Right atrium auricular region (tissue), 2 donors: Measurements from ENCODE around the gene PLD1. TPM values are rescaled to one million over a fixed set of nuclear protein-coding genes. Genes with fewer than 3 reads are reported as not detected.
A peak's percentile ranks its signal among the peaks of the same experiment; 100 is the strongest.

ENCODE experiments used
- DNase-seq: peaks from one replicate; pipeline ENCODE4 v3.0.0-alpha.2; 2019; ENCODE audit warnings: low spot score
- H3K27ac ChIP-seq, 2 donors: fragments of 200-600 bp; sonication (generic); 1 replicate in 1 of 2; 2 replicates in 1 of 2; pipeline ENCODE4 v1.5.1; 2016 to 2019
- H3K27me3 ChIP-seq, 2 donors: fragments of 200-600 bp; sonication (generic); one replicate each; pipeline versions ENCODE4 v1.5.1 to v1.6.0; 2017 to 2019
- H3K36me3 ChIP-seq: fragments of 200-600 bp; sonication (generic); one replicate; pipeline ENCODE4 v1.5.1; 2016
- H3K4me1 ChIP-seq, 2 donors: fragments of 200-600 bp; sonication (generic); one replicate each; pipeline versions ENCODE4 v1.5.1 to v1.6.0; 2017 to 2019
- H3K4me3 ChIP-seq, 2 donors: fragments of 200-600 bp; sonication (generic); 1 replicate in 1 of 2; 2 replicates in 1 of 2; pipeline ENCODE4 v1.5.1; 2017 to 2019; ENCODE audit warnings: mild to moderate bottlenecking in 1 of 2, moderate library complexity in 1 of 2
- H3K9me3 ChIP-seq, 2 donors: fragments of 200-600 bp; sonication (generic); one replicate each; pipeline ENCODE4 v1.5.1; 2019
- CTCF ChIP-seq, 2 donors: fragments of 200-600 bp; sonication (generic); IDR thresholded peaks; one replicate each; pipeline ENCODE4 v1.5.1; 2019; ENCODE audit warnings: antibody characterized with exemption in 2 of 2
- total RNA-seq, 2 donors: library from RNA; depleted of rRNA; stranded (reverse); fragments of >200 nt; gene quantifications; one replicate each; pipeline ENCODE4 v1.1.0, GENCODE V29; 2016

The PLD1 gene
- total RNA-seq, 2 donors from 2014 or later: 64.5 to 111 TPM

- DNase-seq: no peak
- H3K36me3 ChIP-seq: no peaks in the 10 kb centered on the region
- H3K27me3 ChIP-seq: no peaks in the 10 kb centered on the region
- no peaks in the 10 kb centered on the region for H3K9me3 ChIP-seq
- H3K4me1 ChIP-seq: peaks cover 0 to 60% of the 10 kb centered on the region in 2 donors
- H3K27ac ChIP-seq: peak overlapping the region; percentile 60 to 64
- H3K4me3 ChIP-seq: no peak overlapping the region
- TF ChIP-seq CTCF (IDR thresholded peaks at IDR 0.05): no peak
Measured at GRCh38 chr3:171807129-171807675, 3.1 kb downstream of the PLD1 start.

GRCh38 chr3:171806200-171807128 lies 3.8 kb downstream of the PLD1 start:
- Histone ChIP-seq H3K4me1 (peaks cover 0 to 64% of the 10 kb centered on the region in 2 donors), H3K4me3 (no peak overlapping the region), H3K27me3 (no peaks in the 10 kb centered on the region), H3K27ac (peak overlapping the region; percentile 60 to 64), H3K36me3 (no peaks in the 10 kb centered on the region), H3K9me3 (no peaks in the 10 kb centered on the region)
- DNase-seq: no peak
- no peak for TF ChIP-seq CTCF (IDR thresholded peaks at IDR 0.05)

GRCh38 chr3:171805687-171806086 lies 4.6 kb downstream of the PLD1 start:
- Histone ChIP-seq H3K4me1 (peaks cover 0 to 64% of the 10 kb centered on the region in 2 donors), H3K9me3 (no peaks in the 10 kb centered on the region), H3K4me3 (no peak overlapping the region), H3K27ac (peak overlapping the region; percentile 60 to 64), H3K36me3 (no peaks in the 10 kb centered on the region), H3K27me3 (no peaks in the 10 kb centered on the region)
- no peak for DNase-seq
- TF ChIP-seq CTCF (IDR thresholded peaks at IDR 0.05): no peak

- no peaks in the 10 kb centered on the region for H3K9me3 ChIP-seq
- peaks cover 0 to 63% of the 10 kb centered on the region in 2 donors for H3K4me1 ChIP-seq
- DNase-seq: no peak
- no peaks in the 10 kb centered on the region for H3K27me3 ChIP-seq
- no peak for TF ChIP-seq CTCF (IDR thresholded peaks at IDR 0.05)
- peak overlapping the region; percentile 60 to 64 for H3K27ac ChIP-seq
- H3K4me3 ChIP-seq: no peak overlapping the region
- no peaks in the 10 kb centered on the region for H3K36me3 ChIP-seq
Measured at GRCh38 chr3:171804618-171805389, 5.5 kb downstream of the PLD1 start.

GRCh38 chr3:171803044-171803443 lies 7.2 kb downstream of the PLD1 start:
- no peak overlapping the region for H3K4me3 ChIP-seq
- peak overlapping the region in 1 of 2 donors; percentile 59 for H3K27ac ChIP-seq
- H3K9me3 ChIP-seq: no peaks in the 10 kb centered on the region
- DNase-seq: no peak
- no peaks in the 10 kb centered on the region for H3K36me3 ChIP-seq
- peaks cover 0 to 51% of the 10 kb centered on the region in 2 donors for H3K4me1 ChIP-seq
- H3K27me3 ChIP-seq: no peaks in the 10 kb centered on the region
- TF ChIP-seq CTCF (IDR thresholded peaks at IDR 0.05): no peak
